Astrocyte (in vitro differentiated cells and primary cell): ENCODE measurements around the gene GLYR1.

Experiments
- EZH2 ChIP-seq: IDR thresholded peaks from 2 replicates; pipeline ENCODE4 v1.6.1; 2012; ENCODE audit warnings: mild to moderate bottlenecking, low read length, inconsistent platforms; ENCODE audit not compliant: insufficient read depth
- TF ChIP-seq, protein P1 (sequence below): IDR thresholded peaks from 2 replicates; pipeline ENCODE4 v1.5.1; 2011; ENCODE audit warnings: low read depth, mild to moderate bottlenecking, inconsistent platforms, low read length, moderate library complexity; ENCODE audit not compliant: insufficient read depth

DNA sequence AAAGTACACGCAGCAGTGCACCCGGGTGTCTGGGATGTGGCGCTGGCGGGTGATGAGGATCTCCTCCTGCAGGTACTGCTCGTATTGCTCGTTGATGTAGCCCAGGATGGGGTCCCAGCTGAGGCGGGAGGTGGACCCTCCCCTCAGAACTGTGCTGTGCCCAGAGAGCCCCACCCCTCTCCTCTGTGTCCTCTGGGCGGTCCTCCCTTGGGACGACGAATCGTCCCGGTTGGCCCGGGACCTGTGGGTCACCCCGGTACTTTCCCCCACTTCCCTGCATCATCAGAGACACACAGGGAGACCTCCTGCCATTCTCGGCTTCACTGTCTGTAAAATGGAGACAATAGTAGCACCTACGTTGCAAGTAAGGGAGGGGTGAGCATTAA, 63.1 kb downstream of the GLYR1 start:
- TF ChIP-seq, protein P1, sequence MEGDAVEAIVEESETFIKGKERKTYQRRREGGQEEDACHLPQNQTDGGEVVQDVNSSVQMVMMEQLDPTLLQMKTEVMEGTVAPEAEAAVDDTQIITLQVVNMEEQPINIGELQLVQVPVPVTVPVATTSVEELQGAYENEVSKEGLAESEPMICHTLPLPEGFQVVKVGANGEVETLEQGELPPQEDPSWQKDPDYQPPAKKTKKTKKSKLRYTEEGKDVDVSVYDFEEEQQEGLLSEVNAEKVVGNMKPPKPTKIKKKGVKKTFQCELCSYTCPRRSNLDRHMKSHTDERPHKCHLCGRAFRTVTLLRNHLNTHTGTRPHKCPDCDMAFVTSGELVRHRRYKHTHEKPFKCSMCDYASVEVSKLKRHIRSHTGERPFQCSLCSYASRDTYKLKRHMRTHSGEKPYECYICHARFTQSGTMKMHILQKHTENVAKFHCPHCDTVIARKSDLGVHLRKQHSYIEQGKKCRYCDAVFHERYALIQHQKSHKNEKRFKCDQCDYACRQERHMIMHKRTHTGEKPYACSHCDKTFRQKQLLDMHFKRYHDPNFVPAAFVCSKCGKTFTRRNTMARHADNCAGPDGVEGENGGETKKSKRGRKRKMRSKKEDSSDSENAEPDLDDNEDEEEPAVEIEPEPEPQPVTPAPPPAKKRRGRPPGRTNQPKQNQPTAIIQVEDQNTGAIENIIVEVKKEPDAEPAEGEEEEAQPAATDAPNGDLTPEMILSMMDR, result no peak
- TF ChIP-seq EZH2, result no peak
